Measurements from ENCODE around the gene LMO1.

GRCh38 chr11:8259306-8259959 lies 4.2 kb downstream of the LMO1 start:
- TF ChIP-seq CTCF (IDR thresholded peaks at IDR 0.05) (no peak), POLR2A (IDR thresholded peaks at IDR 0.05) (no peak)

Data from testis (tissue), 2 donors.